ENCODE measurements around the gene SOX21. TPM values are rescaled to one million over a fixed set of nuclear protein-coding genes. Genes with fewer than 3 reads are reported as not detected.

Gene SOX21
- total RNA-seq, 1 donor from 2014 or later: not detected

- no peak for DNase-seq (ENCODE audit: extremely low spot score, unreplicated experiment)
- Mint-ChIP-seq H3K4me3 (ENCODE audit: unreplicated experiment) (peak overlapping the region; percentile 66), H3K9me3 (ENCODE audit: unreplicated experiment) (no peaks in the 10 kb centered on the region), H3K27me3 (ENCODE audit: unreplicated experiment) (peaks cover 81% of the 10 kb centered on the region), H3K4me1 (ENCODE audit: unreplicated experiment) (peaks cover 25% of the 10 kb centered on the region), H3K36me3 (ENCODE audit: unreplicated experiment) (no peaks in the 10 kb centered on the region), H3K27ac (ENCODE audit: unreplicated experiment) (no peak overlapping the region)
- no peak for TF ChIP-seq CTCF (IDR thresholded peaks at IDR 0.05)
These were observed 641 bp upstream of the SOX21 start for GRCh38 chr13:94712812-94713560.

- peak; percentile 84 for DNase-seq (ENCODE audit: extremely low spot score, unreplicated experiment)
These were observed 621 bp downstream of the SOX21 start for GRCh38 chr13:94711561-94712286.

GRCh38 chr13:94710881-94711560 lies 1.3 kb downstream of the SOX21 start:
- DNase-seq (ENCODE audit: extremely low spot score, unreplicated experiment): peak; percentile 77
- H3K4me3 Mint-ChIP-seq (ENCODE audit: unreplicated experiment): peak overlapping the region; percentile 54
- H3K36me3 Mint-ChIP-seq (ENCODE audit: unreplicated experiment): no peaks in the 10 kb centered on the region
- peaks cover 31% of the 10 kb centered on the region for H3K4me1 Mint-ChIP-seq (ENCODE audit: unreplicated experiment)
- peaks cover 81% of the 10 kb centered on the region for H3K27me3 Mint-ChIP-seq (ENCODE audit: unreplicated experiment)
- no peak overlapping the region for H3K27ac Mint-ChIP-seq (ENCODE audit: unreplicated experiment)
- TF ChIP-seq CTCF (IDR thresholded peaks at IDR 0.05): peak; percentile 30
- no peaks in the 10 kb centered on the region for H3K9me3 Mint-ChIP-seq (ENCODE audit: unreplicated experiment)

More at GRCh38 chr13:94711561-94712286, 621 bp downstream of the SOX21 start:
- peaks cover 81% of the 10 kb centered on the region for H3K27me3 Mint-ChIP-seq (ENCODE audit: unreplicated experiment)
- TF ChIP-seq CTCF (IDR thresholded peaks at IDR 0.05): no peak
- H3K36me3 Mint-ChIP-seq (ENCODE audit: unreplicated experiment): no peaks in the 10 kb centered on the region
- no peaks in the 10 kb centered on the region for H3K9me3 Mint-ChIP-seq (ENCODE audit: unreplicated experiment)
- peak overlapping the region; percentile 66 for H3K4me3 Mint-ChIP-seq (ENCODE audit: unreplicated experiment)
- peaks cover 31% of the 10 kb centered on the region for H3K4me1 Mint-ChIP-seq (ENCODE audit: unreplicated experiment)
- H3K27ac Mint-ChIP-seq (ENCODE audit: unreplicated experiment): no peak overlapping the region

- peaks cover 31% of the 10 kb centered on the region for H3K4me1 Mint-ChIP-seq (ENCODE audit: unreplicated experiment)
- H3K9me3 Mint-ChIP-seq (ENCODE audit: unreplicated experiment): no peaks in the 10 kb centered on the region
- H3K4me3 Mint-ChIP-seq (ENCODE audit: unreplicated experiment): no peak overlapping the region
- H3K36me3 Mint-ChIP-seq (ENCODE audit: unreplicated experiment): no peaks in the 10 kb centered on the region
- TF ChIP-seq CTCF (IDR thresholded peaks at IDR 0.05): no peak
- no peak overlapping the region for H3K27ac Mint-ChIP-seq (ENCODE audit: unreplicated experiment)
- peaks cover 81% of the 10 kb centered on the region for H3K27me3 Mint-ChIP-seq (ENCODE audit: unreplicated experiment)
- peak; percentile 15 for DNase-seq (ENCODE audit: extremely low spot score, unreplicated experiment)
These were observed 2.1 kb downstream of the SOX21 start for GRCh38 chr13:94710065-94710781.
